Mucosa of descending colon (tissue), 3 donors: Measurements from ENCODE around the gene KATNIP. TPM values are rescaled to one million over a fixed set of nuclear protein-coding genes. Genes with fewer than 3 reads are reported as not detected.

Source experiments
- ATAC-seq: fragments of 200-7000 bp; cut with Tn5 transposase; one replicate; pipeline ENCODE4 v1.9.1; 2020; ENCODE audit warnings: mild to moderate bottlenecking, moderate library complexity
- DNase-seq, 3 donors: peaks; one replicate each; pipeline ENCODE4 v3.0.0-alpha.2; 2020
- H3K36me3 ChIP-seq: fragments of 200-600 bp; one replicate; pipeline ENCODE4 v1.8.0; 2021; ENCODE audit warnings: low read depth, mild to moderate bottlenecking
- H3K4me1 ChIP-seq: fragments of 200-600 bp; one replicate; pipeline ENCODE4 v1.8.0; 2021; ENCODE audit warnings: low read depth, mild to moderate bottlenecking
- H3K4me3 ChIP-seq: fragments of 200-600 bp; one replicate; pipeline ENCODE4 v1.8.0; 2021; ENCODE audit warnings: mild to moderate bottlenecking
- H3K9me3 ChIP-seq: fragments of 200-600 bp; one replicate; pipeline ENCODE4 v1.8.0; 2021; ENCODE audit warnings: mild to moderate bottlenecking
- intact Hi-C, 2 donors: fragments of 100-400 bp; cut with DNase I in 1 of 2; cut with micrococcal nuclease in 1 of 2; formaldehyde crosslinking; loops; one replicate each; pipeline versions ENCODE4 v1.11.0 to v1.11.1; 2022; cut with DNase I, micrococcal nuclease
- total RNA-seq, 3 donors: library from RNA; stranded (reverse); fragmentation: NEBNext Ultra II Directional in 2 of 3; extraction: Animal tissue kit (Norgen Biotek cat#: 25700) in 2 of 3; gene quantifications; one replicate each; pipeline versions ENCODE4 v1.2.1 to v1.2.4, GENCODE V29; 2021 to 2023
- TF ChIP-seq, protein P1 (sequence below): fragments of 200-600 bp; IDR thresholded peaks from one replicate; pipeline ENCODE4 v1.8.0; 2022; ENCODE audit warnings: antibody characterized with exemption, mild to moderate bottlenecking
- donor health status: DM: no; HTN: no; CAD: no; lungs with moderate emphysema.
- donor health status: DM: no; HTN: no; CAD: no.
- donor health status: DM: no; HTN: yes; CAD: no.

The KATNIP gene
- total RNA-seq, 3 donors from 2014 or later = 32.8 to 48.6 (median 33.9) TPM

DNA sequence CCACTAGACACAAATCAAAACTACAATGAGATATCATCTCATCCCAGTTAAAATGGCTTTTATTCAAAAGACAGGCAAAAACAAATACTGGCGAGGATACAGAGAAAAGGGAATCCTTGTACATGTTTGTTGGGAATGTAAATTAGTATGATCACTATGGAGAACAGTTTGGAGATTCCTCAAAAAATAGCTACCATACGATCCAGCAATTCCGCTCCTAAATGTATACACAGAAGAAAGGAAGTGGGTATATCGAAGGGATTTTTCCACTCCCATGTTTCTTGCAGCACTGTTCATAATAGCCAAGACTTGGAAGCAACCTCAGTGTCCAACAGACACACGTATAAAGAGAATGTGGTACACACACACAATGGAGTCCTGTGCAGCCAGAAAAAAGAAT, 35.3 kb downstream of the KATNIP start:
- H3K4me3 ChIP-seq = no peak overlapping the region
- no peaks in the 10 kb centered on the region for H3K4me1 ChIP-seq
- no peaks in the 10 kb centered on the region for H3K9me3 ChIP-seq
- ATAC-seq (no peak), DNase-seq (no peak)
- no peaks in the 10 kb centered on the region for H3K36me3 ChIP-seq
- TF ChIP-seq, protein P1, sequence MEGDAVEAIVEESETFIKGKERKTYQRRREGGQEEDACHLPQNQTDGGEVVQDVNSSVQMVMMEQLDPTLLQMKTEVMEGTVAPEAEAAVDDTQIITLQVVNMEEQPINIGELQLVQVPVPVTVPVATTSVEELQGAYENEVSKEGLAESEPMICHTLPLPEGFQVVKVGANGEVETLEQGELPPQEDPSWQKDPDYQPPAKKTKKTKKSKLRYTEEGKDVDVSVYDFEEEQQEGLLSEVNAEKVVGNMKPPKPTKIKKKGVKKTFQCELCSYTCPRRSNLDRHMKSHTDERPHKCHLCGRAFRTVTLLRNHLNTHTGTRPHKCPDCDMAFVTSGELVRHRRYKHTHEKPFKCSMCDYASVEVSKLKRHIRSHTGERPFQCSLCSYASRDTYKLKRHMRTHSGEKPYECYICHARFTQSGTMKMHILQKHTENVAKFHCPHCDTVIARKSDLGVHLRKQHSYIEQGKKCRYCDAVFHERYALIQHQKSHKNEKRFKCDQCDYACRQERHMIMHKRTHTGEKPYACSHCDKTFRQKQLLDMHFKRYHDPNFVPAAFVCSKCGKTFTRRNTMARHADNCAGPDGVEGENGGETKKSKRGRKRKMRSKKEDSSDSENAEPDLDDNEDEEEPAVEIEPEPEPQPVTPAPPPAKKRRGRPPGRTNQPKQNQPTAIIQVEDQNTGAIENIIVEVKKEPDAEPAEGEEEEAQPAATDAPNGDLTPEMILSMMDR = no peak
- intact Hi-C loops = no loop called here

DNA sequence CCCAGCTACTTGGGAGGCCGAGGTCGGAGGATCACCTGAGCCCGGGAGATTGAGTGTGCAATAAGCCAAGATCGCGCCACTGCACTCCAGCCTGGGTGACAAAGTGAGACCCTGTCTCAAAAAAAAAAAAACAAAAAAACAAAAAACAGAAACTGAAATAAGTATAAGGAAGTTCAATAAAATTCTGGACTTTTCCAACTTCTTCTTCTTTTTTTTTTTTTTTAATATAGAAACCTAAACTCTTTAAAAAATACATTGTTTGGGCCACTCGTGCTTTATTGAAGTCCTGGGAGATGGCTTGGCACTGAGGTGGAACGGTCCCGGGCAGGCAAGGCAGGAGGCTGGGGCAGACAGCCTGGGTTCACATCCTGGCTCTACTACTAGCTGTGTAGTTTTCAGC, 36.8 kb downstream of the KATNIP start:
- H3K4me1 ChIP-seq = no peaks in the 10 kb centered on the region
- TF ChIP-seq, protein P1 = no peak
- no peaks in the 10 kb centered on the region for H3K9me3 ChIP-seq
- DNase-seq (no peak), ATAC-seq (no peak)
- H3K4me3 ChIP-seq = no peak overlapping the region
- H3K36me3 ChIP-seq = no peaks in the 10 kb centered on the region
- intact Hi-C loops = no loop called here

DNA sequence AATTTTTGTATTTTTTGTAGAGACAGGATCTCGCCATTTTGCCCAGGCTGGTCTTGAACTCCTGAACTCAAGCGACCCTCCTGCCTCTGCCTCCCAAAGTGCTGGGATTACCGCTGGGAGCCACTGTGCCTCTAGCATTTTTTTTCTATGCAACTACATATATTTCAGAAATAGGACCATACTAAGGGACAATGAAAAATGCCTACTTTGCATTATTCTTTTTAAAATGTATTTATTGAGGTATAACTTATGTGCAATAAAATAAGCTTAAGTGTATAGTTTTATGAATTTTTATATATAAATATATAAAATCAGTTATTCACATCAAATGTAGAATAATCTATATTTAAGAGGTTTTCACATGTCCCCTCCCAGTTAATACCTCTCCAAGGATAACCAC, 38.1 kb downstream of the KATNIP start:
- H3K4me3 ChIP-seq = no peak overlapping the region
- TF ChIP-seq, protein P1 = no peak
- H3K4me1 ChIP-seq = no peaks in the 10 kb centered on the region
- DNase-seq = no peak
- no peak for ATAC-seq
- no peaks in the 10 kb centered on the region for H3K36me3 ChIP-seq
- intact Hi-C loops = no loop called here
- no peaks in the 10 kb centered on the region for H3K9me3 ChIP-seq

DNA sequence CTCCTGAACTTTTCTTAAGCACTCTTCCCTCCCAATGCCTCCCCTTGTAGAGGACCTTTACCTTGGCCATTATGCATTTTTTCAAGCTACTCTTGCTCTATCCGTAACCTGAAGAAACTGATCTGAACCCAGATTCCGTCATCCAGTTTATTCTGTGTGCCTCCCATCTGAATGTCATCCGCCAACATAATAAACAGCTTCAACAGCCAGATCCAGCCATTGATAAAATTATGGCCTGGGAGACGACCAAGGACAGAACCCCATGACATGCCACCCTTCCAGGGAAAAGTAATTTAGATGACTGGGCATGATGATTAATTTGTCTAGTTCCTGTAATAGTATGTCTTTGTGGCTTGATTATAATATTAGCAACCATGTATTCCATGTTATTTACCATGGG, 41.9 kb downstream of the KATNIP start:
- ATAC-seq (no peak), DNase-seq (no peak)
- intact Hi-C loops = no loop called here
- H3K9me3 ChIP-seq = no peaks in the 10 kb centered on the region
- no peak overlapping the region for H3K4me3 ChIP-seq
- TF ChIP-seq, protein P1 = no peak
- H3K36me3 ChIP-seq = no peaks in the 10 kb centered on the region
- no peaks in the 10 kb centered on the region for H3K4me1 ChIP-seq

DNA sequence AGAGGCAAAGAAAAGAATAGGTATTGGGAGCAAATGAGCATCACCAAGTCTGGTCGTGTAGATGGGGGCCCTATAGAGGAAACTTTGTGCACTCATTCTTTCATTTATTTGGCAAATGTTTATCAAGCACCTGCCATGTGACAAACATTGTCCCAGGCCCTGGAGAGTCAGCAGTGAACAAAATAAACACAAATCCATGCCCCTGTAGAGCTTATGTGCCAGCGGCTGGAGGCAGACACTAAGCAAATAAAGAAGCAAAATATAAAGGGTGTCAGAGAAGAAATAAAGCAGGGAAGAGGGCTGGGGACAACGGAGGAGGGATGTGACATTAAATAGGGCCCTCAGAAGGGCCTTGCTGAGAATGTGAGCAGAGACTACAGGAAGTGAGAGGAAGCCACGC, 45.5 kb downstream of the KATNIP start:
- no peak for ATAC-seq
- no peaks in the 10 kb centered on the region for H3K4me1 ChIP-seq
- H3K4me3 ChIP-seq = no peak overlapping the region
- no peaks in the 10 kb centered on the region for H3K36me3 ChIP-seq
- TF ChIP-seq, protein P1 = no peak
- intact Hi-C loops = no loop called here
- H3K9me3 ChIP-seq = no peaks in the 10 kb centered on the region
- no peak for DNase-seq

DNA sequence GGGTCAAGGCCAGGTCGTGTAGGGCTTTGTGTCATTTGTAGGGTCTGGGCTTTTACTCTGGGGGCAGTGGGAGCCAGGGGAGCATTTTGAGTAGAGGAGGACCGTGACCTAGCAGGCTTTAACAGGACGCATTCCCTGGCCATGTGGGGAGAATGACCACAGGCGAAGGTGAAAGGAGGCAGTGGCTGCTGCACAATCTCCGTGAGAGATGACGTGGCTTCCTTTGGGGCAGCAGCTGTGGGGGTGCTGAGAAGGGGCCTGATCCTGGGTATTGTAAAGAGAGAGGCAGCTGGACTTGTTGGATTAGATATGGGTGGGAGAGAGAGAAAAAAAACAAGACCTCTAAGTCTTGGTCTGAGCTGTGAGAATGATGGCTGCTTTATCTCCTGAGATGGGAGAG, 46.0 kb downstream of the KATNIP start:
- TF ChIP-seq, protein P1 = no peak
- Histone ChIP-seq H3K36me3 (no peaks in the 10 kb centered on the region), H3K9me3 (no peaks in the 10 kb centered on the region), H3K4me3 (no peak overlapping the region), H3K4me1 (no peaks in the 10 kb centered on the region)
- DNase-seq (no peak), ATAC-seq (no peak)
- intact Hi-C loops = no loop called here
